Lower leg skin (tissue), 4 donors: ENCODE results near the gene ACOXL. TPM values are rescaled to one million over a fixed set of nuclear protein-coding genes. Genes with fewer than 3 reads are reported as not detected.

Experiments
- DNase-seq, 2 donors: peaks; one replicate each; pipeline ENCODE4 v3.0.0-alpha.2; 2019; ENCODE audit warnings: low spot score in 2 of 2
- H3K4me3 ChIP-seq: fragments of 200-600 bp; sonication (generic); 2 replicates; pipeline ENCODE4 v1.5.1; 2017; ENCODE audit warnings: mild to moderate bottlenecking, low read depth; ENCODE audit not compliant: poor library complexity, severe bottlenecking
- POLR2A ChIP-seq, 2 donors: fragments of 450-650 bp; IDR thresholded peaks; one replicate each; pipeline ENCODE4 v1.6.1; 2016 to 2017; ENCODE audit warnings: antibody characterized with exemption in 2 of 2, mild to moderate bottlenecking in 1 of 2, moderate library complexity in 1 of 2
- WGBS, 2 donors: methylation state at CpG; one replicate each; pipeline ENCODE4 v1.1.5; 2018; 5-methylcytosine and 5-hydroxymethylcytosine counted together
- intact Hi-C: fragments of 100-400 bp; cut with DNase I; formaldehyde crosslinking; loops from one replicate; pipeline ENCODE4 v1.15.0; 2023; ENCODE audit warnings: low total_unique reads
- total RNA-seq, 4 donors: library from RNA; depleted of rRNA; stranded (reverse); fragments of >200 nt; gene quantifications; one replicate each; pipeline ENCODE4 v1.1.0, GENCODE V29; 2016
- TF ChIP-seq, protein P1 (sequence below), 3 donors: fragments of 450-650 bp; IDR thresholded peaks; one replicate each; pipeline ENCODE4 v1.5.1; 2016; ENCODE audit warnings: antibody characterized with exemption in 3 of 3, mild to moderate bottlenecking in 3 of 3, moderate library complexity in 2 of 3

Gene ACOXL
- total RNA-seq, 4 donors from 2014 or later, result not detected

DNA sequence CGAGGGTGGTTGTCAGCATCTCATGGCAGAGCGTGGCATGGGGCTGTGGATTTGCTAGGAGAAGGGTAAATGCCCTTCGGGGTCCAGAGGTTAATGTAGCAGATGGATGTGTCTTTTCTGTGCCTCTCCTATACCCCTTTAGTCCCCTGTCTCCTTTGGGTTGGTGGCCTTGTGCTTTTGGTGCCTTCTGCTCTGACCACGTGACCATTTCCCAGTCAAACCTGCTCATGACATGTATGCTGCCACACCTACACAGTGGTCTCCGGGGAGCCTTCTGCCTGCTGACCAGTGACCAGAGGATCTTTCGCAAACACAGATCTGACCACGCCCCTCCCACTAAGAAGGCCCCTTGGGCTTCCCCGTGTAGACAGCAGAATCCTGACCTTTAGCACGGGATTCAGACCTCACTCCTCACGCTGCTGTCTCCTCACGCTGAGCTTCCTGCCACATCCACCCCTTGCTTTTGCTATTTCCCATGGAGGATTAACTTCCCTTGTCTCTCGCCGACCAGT lies 116.2 kb downstream of the ACOXL start:
- intact Hi-C loops, result no loop called here
- DNase-seq, result no peak
- WGBS, 2 donors, result 84 to 89% methylated on average over 13 of the region's 13 CpGs
- no peak overlapping the region for H3K4me3 ChIP-seq
- TF ChIP-seq, protein P1, sequence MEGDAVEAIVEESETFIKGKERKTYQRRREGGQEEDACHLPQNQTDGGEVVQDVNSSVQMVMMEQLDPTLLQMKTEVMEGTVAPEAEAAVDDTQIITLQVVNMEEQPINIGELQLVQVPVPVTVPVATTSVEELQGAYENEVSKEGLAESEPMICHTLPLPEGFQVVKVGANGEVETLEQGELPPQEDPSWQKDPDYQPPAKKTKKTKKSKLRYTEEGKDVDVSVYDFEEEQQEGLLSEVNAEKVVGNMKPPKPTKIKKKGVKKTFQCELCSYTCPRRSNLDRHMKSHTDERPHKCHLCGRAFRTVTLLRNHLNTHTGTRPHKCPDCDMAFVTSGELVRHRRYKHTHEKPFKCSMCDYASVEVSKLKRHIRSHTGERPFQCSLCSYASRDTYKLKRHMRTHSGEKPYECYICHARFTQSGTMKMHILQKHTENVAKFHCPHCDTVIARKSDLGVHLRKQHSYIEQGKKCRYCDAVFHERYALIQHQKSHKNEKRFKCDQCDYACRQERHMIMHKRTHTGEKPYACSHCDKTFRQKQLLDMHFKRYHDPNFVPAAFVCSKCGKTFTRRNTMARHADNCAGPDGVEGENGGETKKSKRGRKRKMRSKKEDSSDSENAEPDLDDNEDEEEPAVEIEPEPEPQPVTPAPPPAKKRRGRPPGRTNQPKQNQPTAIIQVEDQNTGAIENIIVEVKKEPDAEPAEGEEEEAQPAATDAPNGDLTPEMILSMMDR (IDR thresholded peaks at IDR 0.05), result no peak
- TF ChIP-seq POLR2A (IDR thresholded peaks at IDR 0.05), result no peak

GRCh38 chr2:110851531-110851930 lies 119.2 kb downstream of the ACOXL start:
- TF ChIP-seq POLR2A (IDR thresholded peaks at IDR 0.05), result no peak
- TF ChIP-seq, protein P1 (IDR thresholded peaks at IDR 0.05), result no peak
- DNase-seq, result no peak
- no peak overlapping the region for H3K4me3 ChIP-seq
- 88 to 96% methylated on average over 13 of the region's 13 CpGs for WGBS, 2 donors
- intact Hi-C loops, result no loop called here

DNA sequence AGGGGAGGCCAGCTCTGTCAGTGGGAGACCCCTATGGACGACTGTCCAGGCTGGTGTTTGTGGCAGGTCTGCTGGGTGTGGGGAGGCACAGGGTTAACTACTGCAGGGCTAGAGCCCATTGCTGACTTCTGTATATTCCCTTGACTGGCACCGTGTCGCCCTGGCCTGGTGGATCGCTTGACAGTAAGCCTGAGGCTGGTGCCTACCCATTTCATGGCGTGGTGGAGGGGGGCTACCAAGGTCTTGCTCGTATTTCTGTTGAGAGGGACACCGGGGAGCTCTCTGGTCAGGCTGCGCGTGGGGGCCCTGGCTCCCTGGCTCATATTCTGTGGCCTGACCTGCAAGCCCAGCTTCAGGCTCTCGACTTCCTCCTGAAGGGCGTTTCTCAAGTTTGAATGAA lies 119.7 kb downstream of the ACOXL start:
- no peak for DNase-seq
- TF ChIP-seq, protein P1 (IDR thresholded peaks at IDR 0.05), result no peak
- TF ChIP-seq POLR2A (IDR thresholded peaks at IDR 0.05), result no peak
- 77 to 86% methylated on average over 10 to 11 of the region's 11 CpGs for WGBS, 2 donors
- intact Hi-C loops, result no loop called here
- H3K4me3 ChIP-seq, result no peak overlapping the region

DNA sequence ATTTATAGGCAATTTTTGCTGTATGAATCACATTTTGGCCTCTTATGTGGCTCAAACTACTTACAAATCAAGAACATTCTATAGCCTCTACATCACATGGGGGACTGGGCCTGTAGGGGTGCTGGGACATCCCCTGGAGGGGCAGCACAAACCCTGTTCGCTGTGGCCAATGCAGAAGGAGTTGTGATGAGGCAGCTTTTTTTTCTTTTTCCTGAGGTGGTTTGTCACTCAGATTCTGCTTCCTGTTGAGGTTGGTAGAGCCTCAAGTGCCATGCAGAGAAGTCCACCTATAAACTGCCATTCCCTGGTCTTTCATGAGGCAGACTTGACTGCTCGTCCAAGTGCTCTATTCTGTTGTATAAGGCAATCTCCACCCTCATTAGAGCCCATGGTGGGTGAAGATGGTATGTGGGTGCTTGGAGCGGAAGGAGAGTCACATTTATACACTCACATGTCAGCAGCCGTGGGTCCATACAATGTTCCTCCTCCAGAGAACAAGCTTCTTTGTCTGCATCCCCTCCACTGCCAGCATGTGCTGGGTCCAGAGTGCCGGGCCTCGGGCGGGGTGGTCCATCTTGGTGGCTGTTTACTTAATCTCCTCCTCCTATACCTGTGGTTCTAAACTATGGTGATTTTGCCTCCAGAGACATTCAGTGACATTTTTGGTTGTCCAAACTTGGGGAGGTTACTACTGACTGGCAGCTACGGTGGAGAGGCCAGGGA lies 120.3 kb downstream of the ACOXL start:
- DNase-seq, result no peak
- TF ChIP-seq, protein P1 (IDR thresholded peaks at IDR 0.05), result no peak
- TF ChIP-seq POLR2A (IDR thresholded peaks at IDR 0.05), result no peak
- intact Hi-C loops, result no loop called here
- H3K4me3 ChIP-seq, result no peak overlapping the region
- 85 to 93% methylated on average over 8 of the region's 8 CpGs for WGBS, 2 donors

- no peak for DNase-seq
Measured at GRCh38 chr2:110853516-110853915, 121.1 kb downstream of the ACOXL start.

More at GRCh38 chr2:110853516-110853915, 121.1 kb downstream of the ACOXL start:
- WGBS, 2 donors, result 56 to 57% methylated on average over 5 of the region's 5 CpGs
- no peak overlapping the region for H3K4me3 ChIP-seq
- intact Hi-C loops, result no loop called here
- no peak for TF ChIP-seq POLR2A (IDR thresholded peaks at IDR 0.05)
- TF ChIP-seq, protein P1 (IDR thresholded peaks at IDR 0.05), result no peak
